K562 (cell line): Measurements from ENCODE around the gene CISD3. TPM values are rescaled to one million over a fixed set of nuclear protein-coding genes. Genes with fewer than 3 reads are reported as not detected.

Experiments
- ATAC-seq: fragments of 200-7000 bp; cut with Tn5 transposase; 3 replicates; pipeline ENCODE4 v1.9.1; 2020; ENCODE audit warnings: moderate library complexity
- BruUV-seq: library from RNA; stranded (reverse); fragments of 400-500 nt; replicated peaks from 2 replicates; lab custom pipeline; 2021; lab: Mats Ljungman, UMichigan
- CTCF ChIA-PET: fragments of 300-600 bp; formaldehyde crosslinking; extraction: SDS; loops from one replicate; lab custom pipeline; 2021; ENCODE audit warnings: low intra/inter-chr PET ratio; lab: Yijun Ruan, JAX
- POLR2A ChIA-PET: fragments of 300-600, 350-650 bp; sonication (Branson Sonifier 250); formaldehyde crosslinking; extraction: SDS; loops from one replicate; lab custom pipeline; 2021; ENCODE audit warnings: antibody characterized with exemption, inconsistent platforms; lab: Yijun Ruan, JAX
- DNase-seq, 4 experiments: peaks; one replicate each; pipeline versions ENCODE4 v3.0.0 to v3.0.0-alpha.2; 2011 to 2018; ENCODE audit warnings: low spot score in 3 of 4, mixed read lengths in 3 of 4; ENCODE audit errors: extremely low read depth in 1 of 4
- FAIRE-seq: peaks from 2 replicates; lab custom pipeline; 2011; peaks lifted over from hg19 to GRCh38; lab: Jason Lieb, UNC
- H2AFZ ChIP-seq: 2 replicates; pipeline ENCODE4 v1.6.0; 2011; ENCODE audit warnings: low read depth, low read length, control low read depth, inconsistent platforms
- H3K27ac ChIP-seq: fragments of 200-600 bp; 3 replicates; pipeline ENCODE4 v1.8.0; 2011; ENCODE audit warnings: low read depth, mild to moderate bottlenecking, control low read depth, inconsistent platforms, low read length, moderate library complexity, mixed read lengths; ENCODE audit errors: extremely low read depth
- H3K27me3 ChIP-seq, 2 experiments: fragments of 300-600 bp in 1 of 2; 2 replicates in 1 of 2; 3 replicates in 1 of 2; pipeline versions ENCODE4 v1.6.0 to v1.8.0; 2011; ENCODE audit warnings: inconsistent platforms in 2 of 2, low read length in 2 of 2, mild to moderate bottlenecking in 1 of 2, mixed read lengths in 1 of 2, moderate library complexity in 1 of 2; ENCODE audit not compliant: control insufficient read depth in 2 of 2, insufficient read depth in 2 of 2
- H3K36me3 ChIP-seq: fragments of 300-600 bp; 3 replicates; pipeline ENCODE4 v1.8.0; 2011; ENCODE audit warnings: mild to moderate bottlenecking, low read length, inconsistent platforms; ENCODE audit not compliant: control insufficient read depth, insufficient read depth
- H3K4me1 ChIP-seq, 2 experiments: fragments of 200-600 bp in 1 of 2; replicated peaks in 1 of 2; 2 replicates in 1 of 2; 3 replicates in 1 of 2; pipeline versions ENCODE4 v1.5.1 to v1.8.0; 2011; ENCODE audit warnings: inconsistent platforms in 2 of 2, low read length in 2 of 2, mild to moderate bottlenecking in 1 of 2, mixed read lengths in 1 of 2, moderate library complexity in 1 of 2; ENCODE audit not compliant: control insufficient read depth in 2 of 2, insufficient read depth in 2 of 2
- H3K4me2 ChIP-seq: 2 replicates; pipeline ENCODE4 v1.6.1; 2011; ENCODE audit warnings: low read length, control low read depth, inconsistent platforms, mixed read lengths; ENCODE audit not compliant: insufficient read depth
- H3K4me3 ChIP-seq: fragments of 200-600 bp; sonication (generic), shearing (Covaris generic); 2 replicates; pipeline ENCODE4 v1.5.1; 2016; ENCODE audit warnings: control low read depth, inconsistent platforms
- H3K79me2 ChIP-seq: fragments of 200-600 bp; 3 replicates; pipeline ENCODE4 v1.8.0; 2011; ENCODE audit warnings: low read length, inconsistent platforms; ENCODE audit not compliant: control insufficient read depth, insufficient read depth
- H3K9ac ChIP-seq, 2 experiments: 2 replicates each; pipeline versions ENCODE4 v1.6.0 to v1.6.1; 2011; ENCODE audit warnings: low read depth in 2 of 2, low read length in 2 of 2, control low read depth in 1 of 2, inconsistent platforms in 1 of 2, mild to moderate bottlenecking in 1 of 2, mixed read lengths in 1 of 2; ENCODE audit not compliant: insufficient read depth in 1 of 2
- H3K9me1 ChIP-seq: one replicate; pipeline ENCODE4 v1.6.0; 2011; ENCODE audit warnings: inconsistent platforms, mild to moderate bottlenecking, low read length, moderate library complexity; ENCODE audit not compliant: control insufficient read depth, insufficient read depth
- H3K9me3 ChIP-seq: replicated peaks from 2 replicates; pipeline ENCODE4 v1.5.1; 2011; ENCODE audit warnings: low read depth, low read length, inconsistent platforms; ENCODE audit not compliant: control insufficient read depth, insufficient read depth
- H4K20me1 ChIP-seq: replicated peaks from 2 replicates; pipeline ENCODE4 v1.6.1; 2011; ENCODE audit warnings: low read length, inconsistent platforms, mixed read lengths; ENCODE audit not compliant: control insufficient read depth, insufficient read depth
- DEAF1 ChIP-seq: fragments of 450-650 bp; formaldehyde crosslinking; IDR thresholded peaks from 2 replicates; pipeline ENCODE4 v1.4.0; 2020; ENCODE audit warnings: mild to moderate bottlenecking, moderate library complexity
- RBFOX2 ChIP-seq: fragments of 200-400 bp; formaldehyde crosslinking; IDR thresholded peaks from 2 replicates; pipeline ENCODE4 v1.6.1; 2017; ENCODE audit warnings: low read depth, mild to moderate bottlenecking, low read length, moderate library complexity
- SRSF3 ChIP-seq: fragments of 200-400 bp; formaldehyde crosslinking; IDR thresholded peaks from 2 replicates; pipeline ENCODE4 v1.6.1; 2016; ENCODE audit warnings: mild to moderate bottlenecking, low read length, moderate library complexity; ENCODE audit not compliant: insufficient read depth
- ZFP36 ChIP-seq: fragments of 150-350 bp; IDR thresholded peaks from 2 replicates; pipeline ENCODE4 v1.6.1; 2018; ENCODE audit warnings: low read length, low read depth; ENCODE audit not compliant: partially characterized antibody
- WGBS: fragments of 100-300 bp; shearing (Covaris generic); methylation state at CpG from one replicate; pipeline ENCODE4 v1.1.6; 2016; ENCODE audit warnings: low coverage, mixed read lengths; ENCODE audit not compliant: insufficient coverage; ENCODE audit errors: missing lambda C conversion rate; 5-methylcytosine and 5-hydroxymethylcytosine counted together
- in situ Hi-C: fragments of 300-500 bp; cut with MboI; formaldehyde crosslinking; loops from 4 replicates; pipeline ENCODE4 v1.15.0; 2018; ENCODE audit warnings: inconsistent platforms, mixed read lengths
- intact Hi-C: fragments of 100-400 bp; cut with micrococcal nuclease; formaldehyde crosslinking; loops from 2 replicates; pipeline ENCODE4 v1.14.2; 2022
- polyA plus RNA-seq, 8 experiments: library from polyadenylated mRNA; depleted of rRNA in 4 of 8; stranded (reverse) in 5 of 8; unstranded in 3 of 8; fragments of >200 nt; fragmentation: Nextera tagmentation in 2 of 8; fragmentation: Illumina TruSeq in 1 of 8; extraction: Ambion mirVana in 2 of 8; extraction: Trizol in 1 of 8; gene quantifications; 2 replicates each; pipeline versions ENCODE4 v1.2.1 to v1.2.3, GENCODE V29; 2011 to 2014; ENCODE audit warnings: inconsistent platforms in 1 of 8, missing spikeins in 1 of 8
- total RNA-seq, 7 experiments: library from RNA; depleted of rRNA in 6 of 7; stranded (reverse); fragments of >200 nt in 6 of 7; fragmentation: Illumina TruSeq in 2 of 7; extraction: Trizol in 2 of 7; gene quantifications; 2 replicates each; pipeline versions ENCODE4 v1.2.1 to v1.2.3, GENCODE V29; 2011 to 2021; ENCODE audit warnings: low replicate concordance in 1 of 7

CISD3 gene
- total and polyA plus RNA-seq, 9 of the 15 experiments (the other 6 are each of a cell fraction or from before 2014, with no cell fraction given): 5.0 to 60.7 (median 15.7) TPM

- Histone ChIP-seq H3K36me3 (peaks cover 43% of the 10 kb centered on the region; the same call in 2 of the 3 replicates), H3K27me3 (no peaks in the 10 kb centered on the region), H3K9me1 (peaks cover 7% of the 10 kb centered on the region), H4K20me1 (peaks cover 13% of the 10 kb centered on the region), H3K4me3 (no peak overlapping the region), H3K79me2 (peaks cover 47% of the 10 kb centered on the region), H3K4me2 (no peak overlapping the region), H3K9ac (peak overlapping the region in 1 of 2 experiments; percentile 80; a peak in 2 of 4 replicates), H3K9me3 (no peaks in the 10 kb centered on the region), H3K27ac (no peak overlapping the region), H3K4me1 (peaks cover 12 to 29% of the 10 kb centered on the region in 2 experiments), H2AFZ (no peak overlapping the region)
- intact Hi-C loops: no loop called here
- no peak for DNase-seq
- in situ Hi-C loops: no loop called here
- no TSS peak for BruUV-seq
- no peak for FAIRE-seq
- ChIA-PET CTCF (no interaction called here), POLR2A (no interaction called here)
- ATAC-seq: no peak
- TF ChIP-seq DEAF1 (CRISPR knock-in tag): no peak
- peak; percentile 34 for TF ChIP-seq ZFP36
- 80% methylated on average over 5 of the region's 5 CpGs for WGBS
Observed at GRCh38 chr17:38741461-38741860, 11.3 kb downstream of the CISD3 start.

- no peak for ATAC-seq
- Histone ChIP-seq H3K9ac (peak overlapping the region in 1 of 2 experiments; percentile 80; a peak in 2 of 4 replicates), H3K27ac (no peak overlapping the region), H3K79me2 (peaks cover 52% of the 10 kb centered on the region), H3K27me3 (no peaks in the 10 kb centered on the region), H3K4me2 (no peak overlapping the region), H3K9me3 (no peaks in the 10 kb centered on the region), H3K9me1 (peaks cover 7% of the 10 kb centered on the region), H3K4me3 (no peak overlapping the region), H3K4me1 (peaks cover 17 to 34% of the 10 kb centered on the region in 2 experiments), H3K36me3 (peaks cover 43% of the 10 kb centered on the region; the same call in 2 of the 3 replicates), H4K20me1 (peaks cover 13% of the 10 kb centered on the region), H2AFZ (no peak overlapping the region)
- WGBS: 87% methylated on average over 7 of the region's 7 CpGs
- in situ Hi-C loops: no loop called here
- DNase-seq: peak in 1 of 4 experiments; percentile 9
- TF ChIP-seq RBFOX2 (0 out of 2 replicates have a peak, but pooled peaks have one; percentile 22), SRSF3 (no peak)
- ChIA-PET CTCF (no interaction called here), POLR2A (interaction anchor here (1.6 kb wide), 1 partner anchor 11 kb away, joined by 6 read pairs; no protein-coding TSS in a partner anchor)
- BruUV-seq: no TSS peak
- intact Hi-C loops: no loop called here
- FAIRE-seq: no peak
Observed at GRCh38 chr17:38741921-38742410, 11.8 kb downstream of the CISD3 start.
